Measurements from ENCODE around the gene RBBP8. TPM values are rescaled to one million over a fixed set of nuclear protein-coding genes. Genes with fewer than 3 reads are reported as not detected.

Gene RBBP8
- total RNA-seq, 1 experiment from 2014 or later = 46.7 TPM

GRCh38 chr18:23033056-23033455 is 99.9 kb downstream of the RBBP8 start:
- H3K36me3 ChIP-seq (ENCODE audit: control insufficient read depth, insufficient read depth, low read length) = no peaks in the 10 kb centered on the region
- H3K4me3 Mint-ChIP-seq (ENCODE audit: unreplicated experiment) = no peak overlapping the region
- no peaks in the 10 kb centered on the region for H3K27me3 ChIP-seq (replicated peaks; ENCODE audit: control insufficient read depth, insufficient read depth, low read length)
- H3K36me3 Mint-ChIP-seq (ENCODE audit: insufficient read depth, unreplicated experiment) = peaks cover 7% of the 10 kb centered on the region
- no peaks in the 10 kb centered on the region for H3K9me3 Mint-ChIP-seq (ENCODE audit: unreplicated experiment)
- H3K4me1 Mint-ChIP-seq (ENCODE audit: low read depth, unreplicated experiment) = no peaks in the 10 kb centered on the region
- TF ChIP-seq CTCF (IDR thresholded peaks at IDR 0.05; ENCODE audit: insufficient read depth in 1 of 2, low read depth in 1 of 2, low read length in 1 of 2, severe bottlenecking in 1 of 2, unreplicated experiment in 1 of 2) = no peak
- H3K4me1 ChIP-seq = peaks cover 5% of the 10 kb centered on the region; the same call in 1 of the 2 replicates
- intact Hi-C loops (cut with micrococcal nuclease; ENCODE audit: unreplicated experiment) = loop anchor here (2.0 to 10.0 kb wide), 3 partner anchors 22 to 472 kb away; partner anchors contain the start of gene RMC1
- ChIA-PET CTCF (interaction anchor here (1.0 kb wide), 1 partner anchor 50 kb away, joined by 3 read pairs; no protein-coding TSS in a partner anchor), POLR2A (no interaction called here)
- no peaks in the 10 kb centered on the region for H3K9me3 ChIP-seq
- no peak for DNase-seq
- no peaks in the 10 kb centered on the region for H3K27me3 Mint-ChIP-seq (ENCODE audit: insufficient read depth, unreplicated experiment)
- no peak overlapping the region for H3K4me3 ChIP-seq (ENCODE audit: low read depth, low read length)
- BruUV-seq (replicated peaks) = no TSS peak
- no peak overlapping the region for H3K27ac Mint-ChIP-seq (ENCODE audit: unreplicated experiment)

GRCh38 chr18:23036660-23037201 is 103.6 kb downstream of the RBBP8 start:
- Mint-ChIP-seq H3K4me3 (ENCODE audit: unreplicated experiment) (no peak overlapping the region), H3K36me3 (ENCODE audit: insufficient read depth, unreplicated experiment) (no peaks in the 10 kb centered on the region), H3K9me3 (ENCODE audit: unreplicated experiment) (no peaks in the 10 kb centered on the region), H3K4me1 (ENCODE audit: low read depth, unreplicated experiment) (no peaks in the 10 kb centered on the region), H3K27me3 (ENCODE audit: insufficient read depth, unreplicated experiment) (no peaks in the 10 kb centered on the region), H3K27ac (ENCODE audit: unreplicated experiment) (no peak overlapping the region)
- Histone ChIP-seq H3K4me1 (peaks cover 5% of the 10 kb centered on the region; the same call in 1 of the 2 replicates), H3K9me3 (no peaks in the 10 kb centered on the region), H3K36me3 (ENCODE audit: control insufficient read depth, insufficient read depth, low read length) (no peaks in the 10 kb centered on the region), H3K27me3 (replicated peaks; ENCODE audit: control insufficient read depth, insufficient read depth, low read length) (no peaks in the 10 kb centered on the region), H3K4me3 (ENCODE audit: low read depth, low read length) (no peak overlapping the region)
- BruUV-seq (replicated peaks) = no TSS peak
- DNase-seq = no peak
- TF ChIP-seq CTCF (IDR thresholded peaks at IDR 0.05; ENCODE audit: insufficient read depth in 1 of 2, low read depth in 1 of 2, low read length in 1 of 2, severe bottlenecking in 1 of 2, unreplicated experiment in 1 of 2) = no peak
- POLR2A ChIA-PET = no interaction called here
- CTCF ChIA-PET = no interaction called here
- intact Hi-C loops (cut with micrococcal nuclease; ENCODE audit: unreplicated experiment) = loop anchor here (10.0 kb wide), 1 partner anchor 468 kb away; the partner anchor contains the start of gene RMC1

- intact Hi-C loops (cut with micrococcal nuclease; ENCODE audit: unreplicated experiment) = loop anchor here (10.0 kb wide), 1 partner anchor 467 kb away; the partner anchor contains the start of gene RMC1
- Mint-ChIP-seq H3K4me3 (ENCODE audit: unreplicated experiment) (no peak overlapping the region), H3K36me3 (ENCODE audit: insufficient read depth, unreplicated experiment) (no peaks in the 10 kb centered on the region), H3K4me1 (ENCODE audit: low read depth, unreplicated experiment) (no peaks in the 10 kb centered on the region), H3K27me3 (ENCODE audit: insufficient read depth, unreplicated experiment) (no peaks in the 10 kb centered on the region), H3K27ac (ENCODE audit: unreplicated experiment) (no peak overlapping the region), H3K9me3 (ENCODE audit: unreplicated experiment) (no peaks in the 10 kb centered on the region)
- DNase-seq = no peak
- no TSS peak for BruUV-seq (replicated peaks)
- POLR2A ChIA-PET = no interaction called here
- Histone ChIP-seq H3K4me1 (peaks cover 5% of the 10 kb centered on the region; the same call in 1 of the 2 replicates), H3K9me3 (no peaks in the 10 kb centered on the region), H3K27me3 (replicated peaks; ENCODE audit: control insufficient read depth, insufficient read depth, low read length) (no peaks in the 10 kb centered on the region), H3K4me3 (ENCODE audit: low read depth, low read length) (no peak overlapping the region), H3K36me3 (ENCODE audit: control insufficient read depth, insufficient read depth, low read length) (no peaks in the 10 kb centered on the region)
- CTCF ChIA-PET = no interaction called here
- TF ChIP-seq CTCF (IDR thresholded peaks at IDR 0.05; ENCODE audit: insufficient read depth in 1 of 2, low read depth in 1 of 2, low read length in 1 of 2, severe bottlenecking in 1 of 2, unreplicated experiment in 1 of 2) = no peak
Observed at GRCh38 chr18:23037646-23038045, 104.5 kb downstream of the RBBP8 start.

Data from Caco-2 (cell line).